SKM-1 (cell line): Measurements from ENCODE around the gene IL5.
A peak's percentile ranks its signal among the peaks of the same experiment; 100 is the strongest.
"Not testable (repeated sequence)": the region's sequence is repeated elsewhere in the genome, so short reads cannot be mapped to it uniquely, and the experiment has no call there.

Experiments used
- DNase-seq: peaks from one replicate; lab custom pipeline; 2025; ENCODE audit not compliant: unreplicated experiment; lab: John Stamatoyannopoulos, UW

The IL5 gene

GRCh38 chr5:132543472-132544201, at the start of gene IL5:
TSS of gene IL5 (minus strand) at chr5:132543522. CDS start at chr5:132543478, 44 bp downstream.
- DNase-seq: no peak

DNA sequence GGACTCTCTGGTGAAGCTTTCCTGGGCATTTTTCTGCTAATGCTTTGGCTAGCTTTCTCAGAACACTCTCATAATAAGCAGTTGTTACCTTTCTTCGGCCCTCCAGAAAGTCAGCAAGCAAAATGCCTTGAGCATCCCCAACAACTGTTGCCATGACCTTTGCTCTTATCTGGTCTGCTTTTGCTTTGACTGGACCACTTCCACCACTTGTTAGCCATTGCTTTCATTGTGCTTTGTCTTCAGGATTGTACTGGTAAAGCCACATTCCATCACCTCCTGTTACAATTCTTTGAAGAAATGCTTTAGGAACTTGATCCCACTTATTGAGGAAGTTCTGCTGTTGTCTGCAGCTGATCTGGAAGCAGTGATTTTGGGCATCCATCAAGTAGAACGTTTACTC, 49.2 kb upstream of the IL5 start:
- no peak for DNase-seq

GRCh38 chr5:132591145-132591544, 47.8 kb upstream of the IL5 start:
- no peak for DNase-seq

DNA sequence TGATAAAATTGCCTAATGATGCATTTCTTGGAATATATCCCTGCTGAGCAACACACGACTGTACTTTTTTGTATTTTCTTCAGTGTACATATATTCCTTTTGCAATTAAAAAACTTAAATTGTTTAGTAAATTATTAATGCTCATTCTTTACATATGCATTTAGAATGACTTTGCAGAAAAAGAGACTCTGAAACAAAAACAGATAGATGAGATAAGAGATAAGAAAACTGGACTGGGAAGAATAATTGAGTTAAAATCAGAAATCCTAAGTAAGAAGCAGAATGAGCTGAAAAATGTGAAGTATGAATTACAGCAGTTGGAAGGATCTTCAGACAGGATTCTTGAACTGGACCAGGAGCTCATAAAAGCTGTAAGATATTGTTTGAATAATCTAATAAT, 46.1 kb upstream of the IL5 start:
- no peak for DNase-seq

GRCh38 chr5:132586063-132586462, 42.7 kb upstream of the IL5 start:
- no peak for DNase-seq

GRCh38 chr5:132584560-132584959, 41.2 kb upstream of the IL5 start:
- DNase-seq: not testable (repeated sequence)

DNA sequence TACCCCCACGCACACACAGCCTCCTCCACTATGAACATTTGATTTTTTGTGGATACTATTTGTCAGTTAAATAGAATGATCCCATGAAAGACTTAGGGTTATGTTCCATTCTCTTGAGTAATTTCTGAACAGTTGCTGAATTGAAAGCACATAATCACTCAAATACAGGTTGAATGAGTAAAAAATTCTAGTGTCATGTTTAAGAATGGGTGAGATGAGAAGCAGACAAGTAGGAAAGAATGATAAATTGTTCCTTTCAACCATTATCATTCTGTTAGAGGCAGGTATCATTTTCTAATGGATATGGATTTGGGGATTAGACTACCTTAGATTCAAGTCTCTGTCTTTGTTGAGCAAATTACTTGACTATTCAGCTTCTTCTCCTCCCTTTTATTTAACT, 32.8 kb upstream of the IL5 start:
- no peak for DNase-seq

GRCh38 chr5:132566657-132567056, 23.3 kb upstream of the IL5 start:
- DNase-seq: no peak

GRCh38 chr5:132564555-132564954, 21.2 kb upstream of the IL5 start:
- DNase-seq: not testable (repeated sequence)

- DNase-seq: no peak
Observed at GRCh38 chr5:132561601-132562000, 18.3 kb upstream of the IL5 start.

DNA sequence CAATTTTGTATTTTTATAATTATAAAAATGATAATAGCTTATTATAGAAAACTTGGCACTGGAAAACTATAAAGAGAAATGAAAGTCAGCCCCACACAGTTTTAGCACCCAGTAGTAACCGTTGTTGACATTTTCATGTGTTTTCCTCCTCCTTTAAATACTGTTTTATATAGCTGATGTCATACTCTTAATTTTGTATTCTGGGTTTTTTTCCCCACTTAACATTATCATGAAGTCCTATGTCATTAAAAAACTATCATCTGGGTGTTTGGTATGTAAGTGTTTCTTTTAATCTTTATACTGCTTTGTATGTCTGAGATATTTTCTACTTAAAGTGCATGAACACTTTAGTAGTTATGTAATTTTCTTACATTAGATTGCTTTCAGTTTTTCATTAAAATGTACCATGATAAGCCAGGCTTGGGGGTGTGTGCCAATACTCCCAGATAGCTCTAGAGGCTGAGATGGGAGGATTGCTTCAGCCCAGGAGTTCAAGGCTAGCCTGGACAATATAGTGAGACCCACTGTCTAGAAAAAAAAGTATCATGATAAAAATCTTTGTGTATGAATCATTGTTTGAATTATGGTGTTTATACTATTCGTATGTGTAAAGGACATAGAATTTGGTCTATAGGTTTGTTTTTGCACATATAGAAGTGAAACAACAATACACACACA, 16.2 kb upstream of the IL5 start:
- no peak for DNase-seq

DNA sequence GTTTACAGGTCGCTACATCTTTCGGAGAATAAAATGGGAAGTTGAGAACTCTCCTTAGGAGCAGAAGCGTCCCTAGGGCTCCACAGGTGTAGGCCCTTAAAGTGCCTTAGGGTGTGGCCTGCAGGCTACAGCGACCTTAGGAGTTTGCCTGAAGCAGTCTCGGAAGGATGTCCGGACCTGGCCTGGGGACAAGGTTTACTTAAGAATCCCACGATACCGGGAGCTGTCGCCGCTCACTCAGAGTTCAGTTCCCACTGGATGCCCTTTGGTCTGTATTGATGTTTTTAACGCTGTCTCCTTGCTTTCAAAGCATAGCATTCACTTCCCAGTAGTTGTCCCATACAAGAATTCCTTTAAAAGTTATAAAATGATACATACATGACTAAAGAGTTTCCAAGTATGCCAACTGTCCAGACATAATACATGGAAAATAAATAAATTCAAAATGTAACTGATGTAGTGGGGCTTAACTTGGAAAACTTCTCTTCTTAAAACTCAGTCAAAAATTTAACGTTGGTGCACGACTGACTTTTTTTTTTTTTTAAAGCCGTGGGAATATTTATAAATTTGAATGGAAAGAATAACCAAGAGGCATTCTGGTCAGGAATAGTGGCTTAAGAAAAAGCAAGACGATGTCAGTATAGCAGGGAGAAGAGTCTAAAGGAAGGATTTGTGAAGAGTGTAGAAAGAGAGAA, 14.3 kb upstream of the IL5 start:
- no peak for DNase-seq

DNA sequence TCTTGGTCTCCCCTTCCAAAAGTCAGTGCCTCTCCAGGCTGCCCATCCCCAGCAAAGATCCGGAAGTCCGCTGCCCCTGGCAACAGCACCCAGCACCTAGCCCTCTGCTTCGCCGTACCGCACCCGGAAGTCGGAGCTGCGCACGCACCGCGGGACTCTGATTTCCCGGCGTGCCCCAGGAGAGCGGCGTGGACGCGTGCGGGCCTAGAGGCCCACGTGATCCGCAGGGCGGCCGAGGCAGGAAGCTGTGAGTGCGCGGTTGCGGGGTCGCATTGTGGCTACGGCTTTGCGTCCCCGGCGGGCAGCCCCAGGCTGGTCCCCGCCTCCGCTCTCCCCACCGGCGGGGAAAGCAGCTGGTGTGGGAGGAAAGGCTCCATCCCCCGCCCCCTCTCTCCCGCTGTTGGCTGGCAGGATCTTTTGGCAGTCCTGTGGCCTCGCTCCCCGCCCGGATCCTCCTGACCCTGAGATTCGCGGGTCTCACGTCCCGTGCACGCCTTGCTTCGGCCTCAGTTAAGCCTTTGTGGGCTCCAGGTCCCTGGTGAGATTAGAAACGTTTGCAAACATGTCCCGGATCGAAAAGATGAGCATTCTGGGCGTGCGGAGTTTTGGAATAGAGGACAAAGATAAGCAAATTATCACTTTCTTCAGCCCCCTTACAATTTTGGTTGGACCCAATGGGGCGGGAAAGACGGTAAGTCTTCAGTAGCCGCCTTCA, 13.6 kb upstream of the IL5 start, which contains the start of gene RAD50:
RAD50 (plus strand) TSS at position 215 of the 715 bp plus-strand sequence; CDS start at position 563, 348 bp downstream.
- DNase-seq: peak; percentile 92

GRCh38 chr5:132556153-132556762, 12.9 kb upstream of the IL5 start:
- DNase-seq: no peak

GRCh38 chr5:132549576-132549975, 6.3 kb upstream of the IL5 start:
- DNase-seq: no peak

DNA sequence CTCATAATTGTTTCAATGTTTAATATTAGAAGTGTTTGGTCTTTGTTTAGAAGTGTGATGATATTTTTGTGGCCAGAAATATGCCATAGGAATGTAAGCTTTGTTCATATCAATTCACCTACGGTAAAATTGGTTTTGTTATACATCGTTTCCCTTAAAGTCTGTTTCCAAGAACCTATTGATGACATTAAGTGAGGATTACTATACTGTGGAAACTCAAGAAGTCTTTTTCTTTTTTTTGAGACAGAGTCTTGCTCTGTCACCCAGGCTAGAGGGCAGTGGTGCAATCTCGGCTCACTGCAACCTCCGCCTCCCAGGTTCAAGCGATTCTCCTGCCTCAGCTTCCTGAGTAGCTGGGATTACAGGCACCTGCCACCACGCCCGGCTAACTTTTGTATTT, 5.5 kb upstream of the IL5 start:
- not testable (repeated sequence) for DNase-seq

DNA sequence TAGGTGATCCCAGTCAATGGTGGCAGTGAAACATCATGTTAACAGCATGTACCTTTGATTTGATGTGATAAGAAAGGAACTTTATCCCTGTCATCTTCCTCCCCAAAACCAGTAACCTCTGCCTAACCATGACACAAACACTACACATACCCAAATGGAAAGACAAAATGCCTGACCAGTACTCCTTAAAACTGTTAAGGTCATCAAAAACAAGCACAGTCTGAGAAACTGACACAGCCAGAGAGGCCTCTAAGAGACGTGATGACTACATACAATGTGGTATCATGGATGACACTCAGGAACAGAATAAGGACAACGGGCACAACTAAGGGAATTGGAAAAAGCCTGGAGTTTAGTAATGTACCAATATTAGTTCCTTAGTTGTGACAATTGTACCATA, 3.9 kb upstream of the IL5 start:
- DNase-seq: no peak

- no peak for DNase-seq
Observed at GRCh38 chr5:132546108-132546507, 2.8 kb upstream of the IL5 start.

DNA sequence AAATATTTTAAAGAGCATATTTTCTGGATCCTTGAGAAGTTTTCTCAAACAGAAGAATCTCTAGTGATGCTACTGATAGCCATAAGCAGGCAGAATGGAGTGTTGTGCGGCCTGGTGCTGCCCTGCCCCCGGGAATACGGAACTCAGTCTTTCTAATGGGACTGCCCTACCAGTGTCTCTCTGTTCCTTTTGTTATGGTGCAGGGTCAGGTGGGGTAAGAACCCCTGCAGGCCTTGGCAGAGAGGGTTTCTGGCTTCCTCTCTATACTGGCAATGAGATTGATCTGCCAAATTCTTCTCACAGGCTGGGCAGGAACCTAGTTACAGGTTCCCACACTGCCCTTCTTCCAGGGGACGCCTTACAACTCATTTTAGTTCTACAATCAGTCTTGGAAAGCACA, 2.6 kb downstream of the IL5 start:
- DNase-seq: no peak

GRCh38 chr5:132540149-132540548, 3.2 kb downstream of the IL5 start:
- no peak for DNase-seq

- no peak for DNase-seq
Observed at GRCh38 chr5:132539716-132540115, 3.6 kb downstream of the IL5 start.
